NCI-H748 treated with DMSO at 0.1 percent for 48 hours (cell line): ENCODE results near the gene SDHB.

Source experiments
- DNase-seq: peaks from one replicate; lab custom pipeline; 2025; lab: John Stamatoyannopoulos, UW

Gene SDHB

GRCh38 chr1:16969057-16969611, 84.7 kb downstream of the SDHB start:
- no peak for DNase-seq
